Head of caudate nucleus (tissue), 42 donors: Measurements from ENCODE around the gene ZDHHC8.

ENCODE experiments used
- DNase-seq, 42 donors: peaks; one replicate each; pipeline versions ENCODE4 v3.0.0 to v3.0.0-alpha.2; 2020 to 2021; ENCODE audit warnings: mixed read lengths in 7 of 42
- intact Hi-C: fragments of 100-400 bp; cut with DNase I; formaldehyde crosslinking; loops from one replicate; pipeline ENCODE4 v1.15.0; 2022

ZDHHC8 gene

DNA sequence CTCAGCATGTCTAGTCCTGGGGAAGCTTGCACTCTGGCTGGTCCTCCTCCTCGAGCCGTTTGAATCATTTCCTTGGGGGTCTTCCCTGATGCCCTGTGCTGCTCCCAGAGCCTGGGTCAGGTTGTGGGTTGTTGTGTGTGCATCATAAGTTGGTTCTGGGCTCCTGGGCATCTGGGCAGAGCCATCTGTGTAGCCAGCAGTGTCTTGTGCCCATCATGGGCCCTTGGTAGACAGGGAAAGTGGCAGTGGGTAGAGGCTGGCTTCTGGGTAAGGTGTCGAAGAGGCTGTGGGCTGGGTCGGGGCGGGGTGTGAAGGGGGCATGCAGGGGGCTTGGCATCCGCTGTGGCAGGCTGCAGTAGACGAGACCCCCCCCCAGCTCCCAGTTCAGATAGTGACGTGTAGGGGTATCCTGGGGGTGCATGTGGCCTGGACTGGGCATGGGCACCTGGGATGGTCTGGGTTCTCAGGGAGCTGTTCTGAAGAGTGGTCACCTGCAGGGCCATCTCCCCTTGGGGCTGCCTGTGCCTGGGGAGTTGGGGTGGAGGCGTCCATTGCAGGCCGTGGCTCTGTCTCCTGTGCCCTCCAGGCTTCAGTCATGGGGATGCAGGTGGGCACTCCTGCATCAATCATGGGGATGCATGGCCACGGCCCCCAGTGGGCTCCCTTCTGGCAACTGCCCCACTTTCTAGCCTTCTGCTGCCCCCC lies 7.4 kb upstream of the ZDHHC8 start:
- no peak for DNase-seq
- intact Hi-C loops = loop anchor here (10.0 kb wide), 1 partner anchor 159 kb away; no protein-coding TSS in a partner anchor

DNA sequence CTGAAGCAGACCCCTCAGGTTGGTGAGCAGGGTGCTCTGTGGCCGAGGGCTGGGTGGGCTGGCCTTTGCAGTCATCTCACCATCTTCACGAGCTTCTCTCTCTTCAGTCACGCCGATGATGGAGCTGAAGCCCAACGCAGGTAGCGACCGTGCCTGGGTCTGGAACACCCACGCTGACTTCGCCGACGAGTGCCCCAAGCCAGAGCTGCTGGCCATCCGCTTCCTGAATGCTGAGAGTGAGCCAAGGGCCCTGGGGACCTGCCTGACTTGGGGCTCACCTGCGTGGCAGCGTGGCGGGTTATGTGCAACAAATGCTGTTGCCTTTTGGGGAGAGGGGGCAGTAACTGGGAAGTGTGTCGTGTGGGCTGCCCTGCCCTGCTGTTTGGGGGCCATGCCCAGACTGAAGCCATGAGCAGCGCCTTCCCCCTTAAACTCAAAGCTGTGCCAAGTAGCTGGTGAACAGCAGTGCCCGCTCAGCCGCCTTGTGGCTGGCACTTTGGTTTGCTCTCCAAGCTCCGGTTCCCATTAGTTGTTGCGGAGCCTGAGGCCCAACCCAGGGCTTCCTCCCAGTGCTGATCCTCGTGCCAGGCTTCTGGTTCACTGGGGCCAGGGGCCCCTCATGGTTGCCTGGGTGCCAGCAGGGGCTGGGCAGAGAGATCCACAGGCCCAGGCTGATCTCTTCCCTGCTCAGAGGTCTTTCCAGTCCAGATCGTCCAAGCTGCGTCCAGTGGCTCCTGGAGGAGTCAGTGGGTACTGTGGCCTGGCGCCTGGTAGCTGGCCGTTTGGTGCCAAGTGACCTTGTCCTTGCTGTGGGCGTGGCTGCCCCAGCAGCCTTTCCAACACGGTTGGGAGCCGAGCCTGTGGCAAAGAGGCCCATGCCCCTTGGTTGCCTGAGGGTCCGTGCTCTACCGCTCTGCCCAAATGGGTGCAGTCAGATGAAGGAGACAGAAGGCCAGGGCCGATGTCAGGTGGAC lies 6.1 kb upstream of the ZDHHC8 start:
- intact Hi-C loops = loop anchor here (10.0 kb wide), 1 partner anchor 161 kb away; no protein-coding TSS in a partner anchor
- no peak for DNase-seq

DNA sequence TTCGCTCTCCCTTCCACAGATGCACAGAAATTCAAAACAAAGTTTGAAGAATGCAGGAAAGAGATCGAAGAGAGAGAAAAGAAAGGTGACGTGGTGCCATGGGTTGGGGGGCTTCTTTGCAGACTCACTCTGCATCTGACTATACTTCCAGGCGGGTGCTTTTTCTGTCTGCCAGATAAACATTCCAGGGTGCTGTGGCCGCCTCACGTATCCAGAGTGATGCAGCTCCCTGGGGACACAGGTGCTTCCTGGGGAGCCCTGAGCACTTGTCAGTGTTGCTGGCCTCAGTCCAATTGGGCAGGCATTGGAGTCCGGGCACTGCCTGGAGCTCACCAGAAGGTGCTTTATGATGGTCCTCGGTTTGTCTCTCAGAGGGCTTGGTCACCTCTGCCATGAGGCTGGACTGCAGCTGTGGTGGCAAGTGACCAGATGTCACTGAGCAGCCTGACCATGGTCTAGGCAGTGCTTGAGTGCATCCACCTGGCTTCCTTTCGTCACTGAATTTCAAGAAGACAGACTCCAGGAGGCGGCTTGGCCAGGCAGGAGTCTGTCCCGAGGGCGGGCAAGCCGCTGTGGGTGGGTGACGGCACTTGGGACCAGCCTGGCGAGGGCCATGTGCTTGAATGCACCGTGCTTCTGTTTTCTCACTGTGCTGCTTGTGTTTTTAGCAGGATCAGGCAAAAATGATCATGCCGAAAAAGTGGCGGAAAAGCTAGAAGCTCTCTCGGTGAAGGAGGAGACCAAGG lies 5.1 kb upstream of the ZDHHC8 start:
- DNase-seq = no peak
- intact Hi-C loops = loop anchor here (10.0 kb wide), 1 partner anchor 162 kb away; no protein-coding TSS in a partner anchor

DNA sequence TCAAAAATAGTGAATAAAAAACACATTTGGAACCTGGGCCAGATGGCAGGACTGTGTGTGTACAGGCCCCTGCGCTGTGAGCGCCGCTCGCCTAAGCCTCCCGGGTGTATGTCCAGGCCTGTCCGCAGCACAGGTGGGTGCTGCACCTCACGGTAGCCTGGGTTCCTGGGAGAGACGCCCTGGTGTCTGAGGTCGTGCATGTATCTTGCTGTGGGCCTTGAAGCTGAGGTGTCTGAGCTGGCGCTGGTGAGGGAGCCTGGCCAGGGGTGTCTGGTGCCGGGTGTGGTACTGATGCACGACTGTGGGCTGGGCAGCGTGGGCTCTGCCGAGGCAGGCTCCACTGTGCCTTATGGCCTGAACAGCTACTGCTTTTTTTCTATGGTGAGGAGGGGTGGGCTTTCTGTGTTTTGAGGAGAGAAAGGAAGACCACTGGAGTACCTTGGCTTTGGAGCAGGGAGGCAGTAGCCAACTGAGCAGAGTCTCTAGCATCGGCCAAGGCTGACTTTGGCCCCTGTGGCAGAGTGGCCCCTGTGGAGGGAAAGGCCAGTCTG lies 4.2 kb upstream of the ZDHHC8 start:
- DNase-seq = no peak
- intact Hi-C loops = loop anchor here (10.0 kb wide), 1 partner anchor 163 kb away; no protein-coding TSS in a partner anchor

DNA sequence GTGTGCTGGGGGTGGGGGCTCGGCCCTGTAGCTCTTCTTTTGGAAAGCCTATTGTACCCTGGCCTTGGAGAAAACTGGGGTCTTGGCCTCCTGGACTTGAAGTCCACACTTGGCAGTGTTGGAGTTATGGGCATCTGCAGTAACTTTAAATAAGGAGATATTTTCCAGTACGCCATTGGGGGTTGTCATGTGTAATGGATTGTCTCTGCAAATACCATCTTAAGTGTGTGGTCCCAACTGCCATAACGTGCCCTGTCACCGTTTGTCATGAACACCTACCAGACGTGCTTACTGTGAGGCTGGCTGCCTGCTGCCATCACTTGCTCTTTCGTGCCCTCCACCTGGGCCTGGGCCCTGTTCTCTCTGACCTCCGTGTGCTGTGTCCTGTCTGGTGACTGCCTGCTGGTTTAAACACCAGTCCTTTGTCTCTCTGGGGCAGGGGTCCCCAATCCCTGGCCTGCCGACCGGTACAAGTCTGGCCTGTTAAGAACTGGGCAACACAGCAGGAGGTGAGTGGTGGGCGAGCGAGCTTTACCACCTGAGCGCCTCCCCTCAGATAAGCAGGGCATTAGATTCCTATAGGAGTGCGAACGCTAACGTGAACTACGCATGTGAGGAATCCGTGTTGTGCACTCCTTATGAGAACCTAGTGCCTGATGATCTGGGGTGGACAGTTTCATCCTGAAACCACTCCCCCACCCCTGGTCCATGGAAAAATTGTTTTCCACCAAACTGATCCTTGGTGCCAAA lies 3.6 kb upstream of the ZDHHC8 start:
- intact Hi-C loops = loop anchor here (10.0 kb wide), 1 partner anchor 163 kb away; no protein-coding TSS in a partner anchor
- no peak for DNase-seq

DNA sequence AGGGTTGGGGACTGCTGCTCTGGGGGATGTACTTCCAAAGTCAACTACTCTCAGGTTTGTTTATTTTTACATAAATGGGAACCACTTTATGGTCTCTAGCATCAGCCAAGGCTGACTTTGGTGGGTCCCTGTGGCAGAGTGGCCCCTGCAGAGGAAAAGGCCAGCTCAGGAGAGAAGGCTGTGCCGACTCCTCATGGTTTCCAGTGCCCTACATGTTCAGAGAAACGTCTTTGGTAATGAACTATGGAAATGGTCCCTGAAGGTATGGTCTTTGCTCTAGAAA lies 3.0 kb upstream of the ZDHHC8 start:
- intact Hi-C loops = loop anchor here (10.0 kb wide), 1 partner anchor 164 kb away; no protein-coding TSS in a partner anchor
- DNase-seq = no peak

DNA sequence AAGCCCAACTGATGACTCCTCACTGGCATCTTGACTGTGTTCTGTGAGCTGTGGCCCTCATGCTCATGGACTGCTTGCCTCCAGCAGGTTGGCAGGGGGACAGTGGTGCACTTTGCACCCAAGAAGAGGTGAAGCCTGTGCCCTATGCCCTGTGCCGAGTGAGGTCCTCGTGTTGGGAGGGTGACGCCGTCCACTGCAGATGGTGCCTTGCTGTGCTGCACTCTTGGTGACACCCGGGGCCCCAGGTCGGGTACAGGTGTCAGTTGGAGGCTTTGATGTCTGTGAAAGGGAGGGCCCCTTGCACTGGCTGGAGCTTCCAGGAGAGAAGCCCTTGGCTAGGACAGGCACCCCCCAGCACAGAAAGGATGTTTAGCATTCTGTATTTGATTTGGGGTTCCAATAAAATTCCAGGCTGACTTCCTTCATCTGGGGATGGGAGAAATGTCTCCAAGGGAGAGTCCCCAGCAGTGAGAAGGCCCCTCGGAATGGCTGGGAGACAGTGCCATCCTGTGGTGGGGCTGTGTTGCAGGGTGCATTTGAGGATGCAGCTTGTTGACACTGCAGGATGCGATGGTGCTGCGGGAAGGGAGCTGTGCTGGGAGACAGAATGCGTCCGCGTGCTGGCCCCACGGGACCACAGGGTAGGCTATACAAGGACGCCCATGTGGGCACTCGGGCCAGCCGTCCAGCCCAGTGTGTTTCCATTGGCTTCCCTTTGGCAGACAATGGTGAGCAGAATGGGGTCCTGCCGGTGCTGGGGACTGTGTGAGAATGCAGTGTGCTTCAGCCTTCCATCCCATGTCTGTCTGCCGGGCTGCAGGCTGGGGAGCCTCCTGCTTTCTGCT lies 2.5 kb upstream of the ZDHHC8 start:
- intact Hi-C loops = loop anchor here (10.0 kb wide), 1 partner anchor 164 kb away; no protein-coding TSS in a partner anchor
- DNase-seq = peak in 18 of 42 donors; percentile 20 to 67 (median 48)

DNA sequence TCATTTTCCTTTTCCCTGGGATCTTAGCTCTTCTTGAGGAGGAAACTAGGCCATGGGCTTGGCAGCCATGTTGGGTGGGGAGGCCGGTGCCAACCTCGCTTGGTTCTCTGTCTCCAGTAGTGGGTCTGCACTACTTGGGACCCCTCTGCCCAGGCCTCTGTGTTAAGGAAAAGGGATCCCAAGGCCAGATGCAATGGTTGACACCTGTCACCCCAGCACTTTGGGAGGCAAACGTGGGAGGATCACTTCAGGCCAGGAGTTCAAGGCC lies 1.9 kb upstream of the ZDHHC8 start:
- no peak for DNase-seq
- intact Hi-C loops = loop anchor here (10.0 kb wide), 1 partner anchor 165 kb away; no protein-coding TSS in a partner anchor

DNA sequence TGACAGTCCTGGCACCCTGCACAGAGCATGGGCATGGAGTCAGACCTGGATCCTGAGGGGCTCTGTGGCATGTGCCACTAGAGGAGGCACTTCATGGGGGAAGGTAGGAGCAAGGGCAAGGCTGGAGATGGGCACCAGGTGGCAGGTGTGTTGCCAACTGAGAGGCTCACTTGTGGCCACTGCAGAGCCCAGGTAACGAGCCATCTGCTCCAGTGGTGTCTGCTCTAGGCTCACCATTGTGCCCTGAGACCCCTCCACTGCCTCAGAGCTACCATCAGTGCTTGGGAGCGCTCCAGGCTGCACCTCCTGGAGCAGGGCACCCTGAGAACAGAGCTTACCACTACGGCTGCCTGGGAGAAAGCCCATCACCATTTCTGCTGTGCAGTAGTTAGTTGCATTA lies 1.3 kb upstream of the ZDHHC8 start:
- intact Hi-C loops = no loop called here
- no peak for DNase-seq

DNA sequence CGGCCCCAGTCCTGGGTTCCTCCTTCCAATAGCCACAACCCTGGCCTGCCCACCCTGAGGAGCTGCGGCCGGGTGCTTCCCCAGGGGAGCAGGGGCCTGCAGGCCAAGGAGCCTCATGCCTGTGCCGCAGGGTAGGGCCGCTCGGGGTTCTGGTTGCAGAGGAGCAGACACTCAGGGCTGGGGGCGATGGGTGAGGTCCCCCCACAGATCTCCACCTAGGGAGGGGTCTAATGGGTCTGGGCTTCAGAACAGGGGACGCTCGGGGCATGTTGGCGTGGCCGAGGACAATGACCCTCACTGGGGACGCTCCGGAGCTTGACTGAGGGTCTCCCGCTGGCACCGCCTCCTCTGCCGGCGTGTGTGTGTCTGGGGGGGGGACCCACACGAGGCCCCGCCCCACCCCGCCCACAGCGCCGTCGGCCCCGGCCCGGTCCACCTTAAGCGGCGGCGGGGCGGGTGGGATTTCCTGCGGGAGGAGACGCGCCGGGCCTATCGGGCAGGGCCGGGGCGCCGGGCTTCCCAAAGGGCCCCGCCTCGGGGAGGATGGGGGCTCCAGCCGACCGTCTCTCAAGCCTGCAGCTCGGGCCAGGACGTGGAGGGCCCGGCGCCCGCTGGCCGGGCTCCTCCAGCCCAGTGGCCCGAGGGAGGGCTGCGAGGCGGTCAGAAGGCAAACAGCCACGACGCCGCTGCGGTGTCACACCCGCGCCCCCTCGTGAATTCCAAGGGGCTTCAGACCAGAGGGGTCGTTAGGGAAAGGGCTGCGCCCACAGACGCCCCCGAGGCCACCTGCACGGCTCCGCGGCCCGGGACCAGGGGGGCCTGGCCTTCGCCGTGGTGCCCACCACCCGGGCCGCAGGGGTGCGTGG lies 640 bp upstream of the ZDHHC8 start:
- DNase-seq = peak; percentile 78 to 97 (median 91)
- intact Hi-C loops = no loop called here

DNA sequence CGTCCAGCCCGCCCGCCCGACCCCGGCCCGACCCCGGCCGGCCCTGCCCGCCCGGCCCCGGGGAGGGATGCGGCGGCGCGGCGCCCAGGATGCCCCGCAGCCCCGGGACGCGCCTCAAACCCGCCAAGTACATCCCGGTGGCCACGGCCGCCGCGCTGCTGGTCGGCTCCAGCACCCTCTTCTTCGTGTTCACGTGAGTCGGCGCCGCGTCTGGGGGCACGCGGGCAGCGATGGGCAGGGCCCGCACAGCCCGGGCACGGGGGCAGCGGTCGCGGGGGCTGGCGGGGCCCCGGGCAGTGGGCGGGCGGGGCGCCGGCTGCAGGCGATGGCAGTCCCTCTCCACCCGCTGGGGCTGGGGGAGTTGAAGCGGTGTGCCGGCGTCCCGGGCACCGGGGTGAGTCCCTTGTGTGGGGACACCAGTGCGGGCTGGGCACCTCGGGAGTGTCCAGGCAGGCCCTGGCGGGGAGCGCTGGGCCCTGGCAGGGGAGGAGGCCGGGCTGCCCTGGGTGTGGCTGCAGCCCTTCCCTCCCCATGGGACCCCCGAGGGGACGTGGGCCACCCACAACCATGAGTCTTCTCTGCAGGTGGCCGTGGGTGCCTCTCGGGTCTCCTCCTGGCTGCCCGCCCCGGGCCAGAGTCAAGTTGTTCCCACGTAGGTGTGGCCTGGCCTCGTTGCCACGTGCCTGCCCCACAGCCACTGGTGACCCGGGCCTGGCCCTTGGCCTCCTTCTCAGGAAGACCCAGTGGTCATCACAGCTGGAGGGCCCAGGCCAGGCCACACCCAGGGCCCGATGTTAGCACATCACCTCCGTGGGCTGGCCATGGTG lies 468 bp downstream of the ZDHHC8 start:
- DNase-seq = peak in 15 of 42 donors; percentile 24 to 62 (median 44)
- intact Hi-C loops = no loop called here

DNA sequence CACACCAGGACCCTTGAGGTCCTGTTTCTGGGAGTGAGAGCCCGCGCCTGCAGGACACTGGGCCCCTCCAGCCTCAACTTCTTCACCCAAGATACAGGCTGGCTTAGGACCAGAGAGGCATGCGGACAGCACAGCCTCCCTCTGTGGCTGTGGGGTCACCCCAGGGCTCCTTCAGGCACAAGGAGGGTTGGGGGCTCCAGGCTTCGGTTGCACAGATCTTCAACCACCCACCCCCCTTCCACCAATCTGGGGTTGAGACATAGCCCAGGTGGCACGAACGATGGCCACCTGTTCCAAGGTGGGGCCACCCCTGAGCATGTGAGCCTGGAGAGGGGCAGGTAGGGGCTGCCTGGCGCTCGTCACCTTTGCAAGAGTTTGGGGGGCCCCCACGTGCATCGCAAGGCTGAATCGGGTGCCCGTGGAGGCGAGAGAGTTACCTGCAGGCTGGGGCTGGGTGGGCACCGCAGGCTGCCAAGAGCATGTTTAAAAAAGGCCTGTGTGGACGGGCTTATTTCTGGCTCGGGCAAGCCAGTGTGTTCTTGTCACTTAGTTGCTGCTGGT lies 1.2 kb downstream of the ZDHHC8 start:
- intact Hi-C loops = no loop called here
- DNase-seq = no peak

DNA sequence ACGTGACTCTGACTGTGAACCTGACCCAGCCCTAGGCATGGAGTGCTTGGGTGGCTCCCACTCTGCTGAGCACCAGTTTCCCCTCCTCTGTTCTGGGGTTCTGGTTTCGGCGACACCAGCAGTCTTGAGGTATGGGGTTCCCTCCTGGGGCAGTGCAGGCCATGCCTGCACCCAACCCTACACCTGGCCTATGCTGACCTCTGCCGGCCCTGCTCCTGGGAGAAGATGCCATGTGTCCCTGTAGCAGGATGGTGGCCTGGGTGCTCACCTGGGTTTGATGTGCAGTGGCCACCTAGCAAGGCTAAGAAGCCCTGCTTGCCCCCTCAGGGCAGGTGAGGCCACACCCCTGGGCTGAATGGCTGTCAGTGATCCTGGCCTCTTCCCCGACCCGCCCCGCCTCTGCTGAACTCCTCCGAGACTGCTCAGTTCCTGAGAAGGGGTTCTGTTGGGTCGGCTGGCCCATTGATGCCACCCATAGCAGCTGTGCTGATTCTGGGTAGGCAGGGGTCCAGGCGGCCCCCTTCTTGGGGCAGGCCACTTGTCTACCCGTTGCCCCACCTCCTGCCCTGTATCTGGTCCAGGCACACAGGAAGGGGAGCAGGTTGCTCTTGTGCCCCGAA lies 2.4 kb downstream of the ZDHHC8 start:
- intact Hi-C loops = no loop called here
- DNase-seq = no peak

DNA sequence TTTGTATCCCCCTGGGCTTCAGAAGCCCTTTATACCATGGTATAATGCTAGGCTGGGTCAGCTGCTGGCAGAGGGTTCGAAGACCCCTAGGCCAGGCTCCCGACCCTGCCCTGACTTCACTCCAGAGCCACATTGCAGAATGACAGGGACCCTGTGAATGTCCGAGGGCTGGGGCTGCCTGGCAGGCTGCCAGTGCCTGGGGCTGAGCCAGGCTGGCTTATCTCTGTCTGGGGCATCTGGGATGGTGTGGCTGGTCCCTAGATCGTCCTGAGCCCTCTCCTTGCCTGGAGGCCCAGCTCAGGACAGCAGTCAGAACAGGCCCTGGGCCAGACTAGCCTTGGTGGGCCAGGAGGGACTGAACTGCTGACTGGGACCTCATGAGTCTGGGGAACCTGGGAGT lies 3.7 kb downstream of the ZDHHC8 start:
- intact Hi-C loops = no loop called here
- DNase-seq = no peak
